Astrocyte (in vitro differentiated cells and primary cell): Measurements from ENCODE around the gene HLA-A. TPM values are rescaled to one million over a fixed set of nuclear protein-coding genes. Genes with fewer than 3 reads are reported as not detected.
A peak's percentile ranks its signal among the peaks of the same experiment; 100 is the strongest.

Experiments
- DNase-seq: peaks from one replicate; pipeline ENCODE4 v3.0.0-alpha.2; 2010; ENCODE audit warnings: low read depth
- FAIRE-seq: peaks from 2 replicates; lab custom pipeline; 2011; peaks lifted over from hg19 to GRCh38; lab: Jason Lieb, UNC
- H2AFZ ChIP-seq: 2 replicates; pipeline ENCODE4 v1.6.0; 2012; ENCODE audit warnings: low read depth, low read length, inconsistent platforms
- H3K27ac ChIP-seq: 2 replicates; pipeline ENCODE4 v1.5.1; 2011; ENCODE audit warnings: low read depth, low read length, inconsistent platforms
- H3K27me3 ChIP-seq: 2 replicates; pipeline ENCODE4 v1.6.0; 2011; ENCODE audit warnings: low read length, inconsistent platforms; ENCODE audit not compliant: insufficient read depth
- H3K36me3 ChIP-seq: 2 replicates; pipeline ENCODE4 v1.5.1; 2011; ENCODE audit warnings: low read length, inconsistent platforms; ENCODE audit not compliant: insufficient read depth
- H3K4me1 ChIP-seq: 2 replicates; pipeline ENCODE4 v1.5.1; 2011; ENCODE audit warnings: low read length, inconsistent platforms; ENCODE audit not compliant: insufficient read depth
- H3K4me2 ChIP-seq: 2 replicates; pipeline ENCODE4 v1.6.0; 2012; ENCODE audit warnings: low read length, inconsistent platforms
- H3K4me3 ChIP-seq: 2 replicates; pipeline ENCODE4 v1.5.1; 2011; ENCODE audit warnings: low read depth, mild to moderate bottlenecking, low read length, inconsistent platforms; ENCODE audit not compliant: insufficient read depth
- H3K79me2 ChIP-seq: 2 replicates; pipeline ENCODE4 v1.6.0; 2012; ENCODE audit warnings: mild to moderate bottlenecking, low read length, inconsistent platforms; ENCODE audit not compliant: insufficient read depth
- H3K9ac ChIP-seq: 2 replicates; pipeline ENCODE4 v1.6.0; 2012; ENCODE audit warnings: mild to moderate bottlenecking, low read length, inconsistent platforms
- H3K9me3 ChIP-seq: 2 replicates; pipeline ENCODE4 v1.5.1; 2012; ENCODE audit warnings: low read depth, mild to moderate bottlenecking, low read length, inconsistent platforms; ENCODE audit not compliant: insufficient read depth
- H4K20me1 ChIP-seq: 2 replicates; pipeline ENCODE4 v1.6.0; 2012; ENCODE audit warnings: low read length, inconsistent platforms; ENCODE audit not compliant: insufficient read depth
- H3K27ac Mint-ChIP-seq: one replicate; pipeline ENCODE4 v1.8.0; 2021; ENCODE audit warnings: mild to moderate bottlenecking, mixed read lengths; ENCODE audit not compliant: unreplicated experiment
- H3K27me3 Mint-ChIP-seq: one replicate; pipeline ENCODE4 v1.8.0; 2021; ENCODE audit warnings: low read depth, mixed read lengths; ENCODE audit not compliant: unreplicated experiment
- H3K36me3 Mint-ChIP-seq: one replicate; pipeline ENCODE4 v1.8.0; 2021; ENCODE audit warnings: low read depth, mixed read lengths; ENCODE audit not compliant: unreplicated experiment
- H3K4me1 Mint-ChIP-seq: one replicate; pipeline ENCODE4 v1.8.0; 2021; ENCODE audit warnings: low read depth, mixed read lengths; ENCODE audit not compliant: unreplicated experiment
- H3K4me3 Mint-ChIP-seq: one replicate; pipeline ENCODE4 v1.8.0; 2021; ENCODE audit warnings: mild to moderate bottlenecking, moderate library complexity, mixed read lengths; ENCODE audit not compliant: unreplicated experiment
- H3K9me3 Mint-ChIP-seq: one replicate; pipeline ENCODE4 v1.8.0; 2021; ENCODE audit warnings: mild to moderate bottlenecking, mixed read lengths; ENCODE audit not compliant: unreplicated experiment
- CTCF ChIP-seq: IDR thresholded peaks from 2 replicates; pipeline ENCODE4 v1.5.1; 2011; ENCODE audit warnings: low read depth, mild to moderate bottlenecking, inconsistent platforms, low read length, moderate library complexity; ENCODE audit not compliant: insufficient read depth
- EZH2 ChIP-seq: IDR thresholded peaks from 2 replicates; pipeline ENCODE4 v1.6.1; 2012; ENCODE audit warnings: mild to moderate bottlenecking, low read length, inconsistent platforms; ENCODE audit not compliant: insufficient read depth
- total RNA-seq: library from RNA; stranded (reverse); gene quantifications from 2 replicates; pipeline ENCODE4 v1.2.1, GENCODE V29; 2021

HLA-A gene
- total RNA-seq, 1 donor from 2014 or later, result 327 TPM

- no peak overlapping the region for H2AFZ ChIP-seq
- Mint-ChIP-seq H3K4me3 (no peak overlapping the region), H3K27me3 (peaks cover 27% of the 10 kb centered on the region), H3K9me3 (peaks cover 13% of the 10 kb centered on the region), H3K4me1 (no peaks in the 10 kb centered on the region), H3K36me3 (peaks cover 7% of the 10 kb centered on the region), H3K27ac (no peak overlapping the region)
- no peak overlapping the region for H3K4me3 ChIP-seq
- H3K27ac ChIP-seq, result no peak overlapping the region
- no peaks in the 10 kb centered on the region for H3K27me3 ChIP-seq
- DNase-seq, result peak; percentile 80
- H3K79me2 ChIP-seq, result no peaks in the 10 kb centered on the region
- no peaks in the 10 kb centered on the region for H3K9me3 ChIP-seq
- FAIRE-seq, result no peak
- TF ChIP-seq CTCF, result no peak
- TF ChIP-seq EZH2, result no peak
- no peak overlapping the region for H3K4me2 ChIP-seq
- no peak overlapping the region for H3K9ac ChIP-seq
- H3K4me1 ChIP-seq, result no peaks in the 10 kb centered on the region
- no peaks in the 10 kb centered on the region for H3K36me3 ChIP-seq
- no peaks in the 10 kb centered on the region for H4K20me1 ChIP-seq
Measured at GRCh38 chr6:29953001-29953441, 10.7 kb downstream of the HLA-A start.

- TF ChIP-seq EZH2 (no peak), CTCF (no peak)
- Histone ChIP-seq H3K27me3 (no peaks in the 10 kb centered on the region), H3K4me3 (no peak overlapping the region), H4K20me1 (no peaks in the 10 kb centered on the region), H3K4me2 (no peak overlapping the region), H3K27ac (no peak overlapping the region), H3K4me1 (no peaks in the 10 kb centered on the region), H3K9me3 (no peaks in the 10 kb centered on the region), H2AFZ (no peak overlapping the region), H3K79me2 (no peaks in the 10 kb centered on the region), H3K9ac (no peak overlapping the region), H3K36me3 (no peaks in the 10 kb centered on the region)
- Mint-ChIP-seq H3K4me1 (no peaks in the 10 kb centered on the region), H3K4me3 (no peak overlapping the region), H3K27ac (no peak overlapping the region), H3K9me3 (peaks cover 13% of the 10 kb centered on the region), H3K27me3 (peaks cover 24% of the 10 kb centered on the region), H3K36me3 (peaks cover 7% of the 10 kb centered on the region)
- DNase-seq (no peak), FAIRE-seq (no peak)
Measured at GRCh38 chr6:29953686-29954085, 11.4 kb downstream of the HLA-A start.

- no peaks in the 10 kb centered on the region for H3K9me3 ChIP-seq
- no peak overlapping the region for H3K27ac ChIP-seq
- no peak overlapping the region for H3K9ac ChIP-seq
- no peaks in the 10 kb centered on the region for H3K79me2 ChIP-seq
- H3K27me3 ChIP-seq, result no peaks in the 10 kb centered on the region
- Mint-ChIP-seq H3K27ac (no peak overlapping the region), H3K9me3 (peaks cover 14% of the 10 kb centered on the region), H3K4me1 (no peaks in the 10 kb centered on the region), H3K27me3 (peaks cover 23% of the 10 kb centered on the region), H3K36me3 (peaks cover 3% of the 10 kb centered on the region), H3K4me3 (no peak overlapping the region)
- no peaks in the 10 kb centered on the region for H3K36me3 ChIP-seq
- FAIRE-seq, result no peak
- H3K4me2 ChIP-seq, result no peak overlapping the region
- H3K4me3 ChIP-seq, result no peak overlapping the region
- no peaks in the 10 kb centered on the region for H4K20me1 ChIP-seq
- no peak for DNase-seq
- H3K4me1 ChIP-seq, result no peaks in the 10 kb centered on the region
- TF ChIP-seq CTCF, result no peak
- no peak for TF ChIP-seq EZH2
- no peak overlapping the region for H2AFZ ChIP-seq
Measured at GRCh38 chr6:29954272-29954671, 11.9 kb downstream of the HLA-A start.
